ENCODE measurements around the gene RNF224.

- TF ChIP-seq CTCF (conservative IDR thresholded peaks at IDR 0.05; ENCODE audit: low read depth in 2 of 2) (no peak), EZH2 (IDR thresholded peaks at IDR 0.05; ENCODE audit: low read depth, unreplicated experiment) (no peak), EZH2phosphoT487 (IDR thresholded peaks at IDR 0.05; ENCODE audit: unreplicated experiment) (no peak), JUNB (IDR thresholded peaks at IDR 0.05; ENCODE audit: unreplicated experiment) (no peak), POLR2AphosphoS5 (IDR thresholded peaks at IDR 0.05; ENCODE audit: low read depth) (no peak), ETS1 (IDR thresholded peaks at IDR 0.05) (no peak), REST (IDR thresholded peaks at IDR 0.05; ENCODE audit: unreplicated experiment) (no peak)
Measured at GRCh38 chr9:137193771-137194170, 33.5 kb upstream of the RNF224 start.
